Measurements from ENCODE around the gene BDKRB1.
A peak's percentile ranks its signal among the peaks of the same experiment; 100 is the strongest.

The BDKRB1 gene

GRCh38 chr14:96255501-96256366, at the start of gene BDKRB1:
BDKRB1 (plus strand) TSS chr14:96256210; CDS start chr14:96263683, 7,473 bp downstream.
- DNase-seq: no peak

GRCh38 chr14:96206461-96206860, 49.5 kb upstream of the BDKRB1 start:
- no peak for DNase-seq

DNA sequence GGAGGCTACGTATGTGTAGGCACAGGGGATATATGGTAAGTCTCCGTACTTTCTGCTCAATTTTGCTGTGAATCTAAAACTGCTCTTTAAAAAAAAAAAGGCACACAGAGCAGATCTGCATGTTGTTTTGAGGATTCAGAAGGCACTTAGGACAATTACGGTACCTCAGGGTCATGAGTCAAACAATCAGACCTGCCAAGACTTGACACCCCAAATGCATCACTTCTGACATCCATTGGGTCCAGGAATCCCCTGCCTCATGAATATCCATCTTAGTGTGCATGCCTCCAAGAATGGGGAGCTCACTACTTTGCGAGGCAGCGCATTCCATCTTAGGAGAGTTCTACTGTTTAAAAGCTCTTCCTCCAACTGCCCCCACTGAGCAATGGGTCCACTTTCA, 48.3 kb upstream of the BDKRB1 start:
- no peak for DNase-seq

DNA sequence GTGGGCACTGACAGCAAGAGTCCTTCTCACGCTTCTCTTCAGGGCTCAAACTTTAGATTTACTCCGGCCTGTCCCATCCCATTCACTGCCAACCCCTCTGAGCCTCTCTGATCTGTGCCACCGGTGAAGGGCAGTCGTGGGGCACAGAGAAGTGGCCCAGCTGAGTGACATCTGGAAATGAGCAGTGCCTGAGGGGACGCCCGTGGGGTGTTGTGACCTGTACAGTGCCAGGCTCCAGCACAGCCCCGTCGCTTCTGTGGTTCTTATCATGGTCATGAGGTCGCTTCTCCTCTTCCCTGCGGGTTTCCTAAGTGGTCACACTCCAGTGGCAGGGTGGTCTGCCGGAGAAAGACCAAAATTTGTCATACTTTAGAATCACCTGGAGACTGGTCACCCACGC, 47.3 kb upstream of the BDKRB1 start:
- no peak for DNase-seq

DNA sequence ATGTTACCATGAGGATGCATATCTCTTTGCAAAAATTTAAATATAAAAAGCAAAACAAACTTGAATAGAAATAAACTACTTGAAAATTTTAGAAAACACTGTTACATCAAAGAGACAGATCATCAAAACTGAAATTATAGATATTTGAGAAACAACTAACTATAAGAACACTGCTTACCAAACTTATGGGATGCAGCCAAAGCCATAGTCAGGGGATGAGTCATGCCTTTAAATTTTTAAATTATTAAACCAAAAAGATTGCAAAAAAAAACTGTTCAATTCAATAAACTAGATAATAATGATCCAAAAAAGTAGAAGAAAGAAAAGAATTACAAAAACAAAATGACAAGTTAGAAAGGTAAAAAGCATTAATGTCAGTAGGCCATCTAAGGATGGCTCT, 43.9 kb upstream of the BDKRB1 start:
- no peak for DNase-seq

- no peak for DNase-seq
These were observed 43.1 kb upstream of the BDKRB1 start for GRCh38 chr14:96212896-96213295.

GRCh38 chr14:96213871-96214465, 42.0 kb upstream of the BDKRB1 start:
- no peak for DNase-seq

DNA sequence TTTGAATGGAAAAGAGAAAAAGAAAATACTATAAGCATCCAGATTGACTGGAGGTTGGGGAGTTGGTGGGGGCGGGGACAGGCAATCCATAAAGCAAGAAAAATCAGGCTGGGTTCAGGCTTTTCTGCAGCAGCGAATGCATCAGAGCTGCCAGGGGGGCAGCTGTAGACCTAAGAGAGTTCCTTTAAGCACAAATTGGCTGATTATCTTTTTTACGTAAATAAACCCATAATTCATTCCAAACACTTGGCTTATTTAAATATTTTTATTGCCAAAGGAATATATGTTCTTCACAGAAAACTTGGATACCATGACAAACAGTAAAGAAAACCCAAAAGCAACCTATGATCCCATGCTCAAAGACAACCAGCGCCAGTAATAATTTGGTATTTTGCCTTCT, 41.2 kb upstream of the BDKRB1 start:
- DNase-seq: no peak

GRCh38 chr14:96215452-96216244, 40.4 kb upstream of the BDKRB1 start:
- no peak for DNase-seq

GRCh38 chr14:96216627-96217026, 39.4 kb upstream of the BDKRB1 start:
- DNase-seq: no peak

GRCh38 chr14:96217376-96217913, 38.6 kb upstream of the BDKRB1 start:
- DNase-seq: no peak

DNA sequence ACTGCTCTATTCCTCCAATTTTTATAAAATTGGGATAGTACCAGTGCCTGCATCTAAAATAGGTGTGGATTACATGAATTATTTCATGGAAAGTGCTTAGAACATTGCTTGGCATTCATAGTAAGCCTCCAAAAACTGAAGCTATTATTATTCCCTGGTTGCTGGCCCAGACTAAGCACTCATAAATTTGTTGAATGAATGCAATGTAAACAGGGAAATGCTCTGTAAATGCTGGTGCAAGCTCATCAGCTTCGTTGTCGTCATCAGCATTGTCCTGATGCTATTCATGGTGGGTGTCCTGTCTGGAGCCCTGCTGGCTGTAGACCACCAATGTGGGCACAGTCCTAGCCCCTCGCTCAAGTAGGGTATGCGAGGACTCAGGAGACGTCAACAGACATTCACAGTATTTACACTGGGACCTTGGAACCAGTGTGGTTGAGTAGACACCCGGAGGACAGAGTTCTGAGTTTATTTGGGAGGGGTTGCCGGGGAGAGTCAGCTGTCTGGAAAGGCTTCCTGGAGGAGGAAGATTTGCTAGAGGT, 34.8 kb upstream of the BDKRB1 start:
- DNase-seq: no peak

DNA sequence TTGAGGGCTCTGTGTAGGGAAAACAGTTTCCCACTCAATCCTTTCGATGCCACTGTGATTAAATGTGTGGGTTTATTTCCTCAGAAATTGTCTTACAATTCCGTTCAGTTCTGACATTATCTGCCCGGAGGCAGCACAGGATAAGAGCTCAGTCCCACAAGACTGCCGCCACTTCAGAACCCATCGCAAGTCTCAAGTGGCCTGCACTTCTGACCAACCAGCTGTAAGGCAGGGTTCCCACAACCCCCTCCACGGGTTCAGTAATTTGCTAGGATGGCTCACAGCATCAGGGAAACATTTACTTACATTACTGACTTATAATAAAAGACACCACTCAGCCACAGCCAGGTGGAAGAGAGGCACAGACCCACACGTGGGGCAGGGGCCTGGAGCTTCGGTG, 34.2 kb upstream of the BDKRB1 start:
- no peak for DNase-seq

- no peak for DNase-seq
These were observed 31.4 kb upstream of the BDKRB1 start for GRCh38 chr14:96224480-96225096.

DNA sequence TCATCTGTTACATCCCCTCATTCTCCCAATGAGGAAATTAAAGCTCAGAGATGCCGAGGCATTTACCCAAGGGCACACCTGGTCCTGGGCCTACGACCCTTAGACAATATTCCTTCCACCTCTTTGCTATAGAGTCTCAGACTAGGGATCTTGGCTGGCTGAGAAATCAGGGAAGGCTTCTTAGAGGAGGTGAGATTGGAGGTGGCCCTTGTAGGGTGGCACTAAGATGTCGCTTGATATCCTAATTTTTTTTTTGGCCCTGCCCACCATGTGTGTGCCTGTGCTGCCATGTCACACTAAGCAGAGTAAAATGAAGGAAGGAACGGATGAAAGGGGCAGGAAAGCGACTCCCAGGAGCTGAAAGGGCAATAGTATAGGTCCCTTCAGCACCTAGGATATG, 30.8 kb upstream of the BDKRB1 start:
- no peak for DNase-seq

DNA sequence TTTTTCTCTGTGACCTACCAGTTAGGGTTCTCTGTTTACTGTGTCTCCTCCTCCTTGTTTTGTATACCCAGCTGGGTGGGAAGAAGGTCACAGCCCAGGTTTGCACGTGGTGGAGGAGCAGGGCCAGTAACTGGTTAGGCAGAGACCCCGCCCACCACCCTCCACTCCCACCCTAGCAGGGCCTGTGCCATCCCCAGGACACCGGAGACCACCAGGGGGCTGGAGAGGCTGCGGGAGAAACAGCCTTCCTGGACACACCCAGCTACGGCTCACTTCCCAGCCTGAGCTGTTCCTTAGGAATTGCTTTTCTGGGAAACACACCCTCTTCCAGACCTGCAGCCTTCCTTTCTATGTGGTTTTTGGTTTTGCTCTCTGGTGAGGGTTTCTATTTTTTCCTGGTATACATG, 30.3 kb upstream of the BDKRB1 start:
- peak; percentile 68 for DNase-seq

GRCh38 chr14:96227428-96227827, 28.6 kb upstream of the BDKRB1 start:
- DNase-seq: no peak

GRCh38 chr14:96229315-96229714, 26.7 kb upstream of the BDKRB1 start:
- no peak for DNase-seq

DNA sequence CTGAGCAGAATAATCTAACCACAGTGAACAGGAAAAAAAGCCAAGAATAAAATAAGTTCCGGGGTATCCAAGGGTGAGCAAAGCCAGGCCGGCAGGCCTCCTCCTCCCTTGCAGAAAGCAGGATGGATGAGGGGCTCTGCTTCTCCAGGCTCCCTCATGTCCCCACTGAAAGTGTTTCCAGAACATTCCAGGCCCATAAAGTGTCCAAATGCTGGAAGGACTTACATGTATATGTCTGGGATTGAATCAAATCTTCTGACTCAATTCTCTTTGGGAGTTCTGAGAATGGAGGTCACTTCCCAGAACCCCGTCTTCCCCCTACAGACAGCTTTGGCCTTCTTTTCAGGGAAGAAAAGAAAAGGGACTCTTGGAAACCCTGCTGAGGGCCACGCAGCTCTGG, 25.0 kb upstream of the BDKRB1 start:
- DNase-seq: no peak

GRCh38 chr14:96231526-96232130, 24.4 kb upstream of the BDKRB1 start:
- DNase-seq: no peak

GRCh38 chr14:96232506-96232905, 23.5 kb upstream of the BDKRB1 start:
- DNase-seq: no peak

GRCh38 chr14:96233661-96234060, 22.3 kb upstream of the BDKRB1 start:
- DNase-seq: no peak
